HG03460 (cell line): Measurements from ENCODE around the gene FIGNL2.
"Not testable (repeated sequence)": the region's sequence is repeated elsewhere in the genome, so short reads cannot be mapped to it uniquely, and the experiment has no call there.

Experiments used
- ATAC-seq: cut with Tn5 transposase; IDR thresholded peaks from one replicate; pipeline ENCODE4 v1.9.1; 2021; ENCODE audit not compliant: unreplicated experiment

The FIGNL2 gene

GRCh38 chr12:51837286-51837685 is 11.2 kb downstream of the FIGNL2 start:
- no peak for ATAC-seq

- no peak for ATAC-seq
These were observed 11.7 kb downstream of the FIGNL2 start for GRCh38 chr12:51836827-51837173.

- ATAC-seq, result no peak
These were observed 12.3 kb downstream of the FIGNL2 start for GRCh38 chr12:51836041-51836826.

GRCh38 chr12:51834411-51834810 is 14.1 kb downstream of the FIGNL2 start:
- ATAC-seq, result no peak

- no peak for ATAC-seq
These were observed 14.9 kb downstream of the FIGNL2 start for GRCh38 chr12:51833448-51834227.

GRCh38 chr12:51832354-51833107 is 16.0 kb downstream of the FIGNL2 start:
- no peak for ATAC-seq

- ATAC-seq, result not testable (repeated sequence)
These were observed 16.7 kb downstream of the FIGNL2 start for GRCh38 chr12:51831817-51832216.

- ATAC-seq, result no peak
These were observed 18.9 kb downstream of the FIGNL2 start for GRCh38 chr12:51829641-51830040.

- ATAC-seq, result no peak
These were observed 19.5 kb downstream of the FIGNL2 start for GRCh38 chr12:51829011-51829481.

GRCh38 chr12:51827925-51828818 is 20.3 kb downstream of the FIGNL2 start:
- no peak for ATAC-seq

GRCh38 chr12:51826881-51827280 is 21.6 kb downstream of the FIGNL2 start:
- ATAC-seq, result no peak

- ATAC-seq, result no peak
These were observed 23.3 kb downstream of the FIGNL2 start for GRCh38 chr12:51825216-51825615.

- ATAC-seq, result no peak
These were observed 24.5 kb downstream of the FIGNL2 start for GRCh38 chr12:51823875-51824565.

- no peak for ATAC-seq
These were observed 25.6 kb downstream of the FIGNL2 start for GRCh38 chr12:51822956-51823355.

GRCh38 chr12:51822261-51822616 is 26.3 kb downstream of the FIGNL2 start:
- ATAC-seq, result no peak

- ATAC-seq, result no peak
These were observed 26.9 kb downstream of the FIGNL2 start for GRCh38 chr12:51821440-51822260.

- ATAC-seq, result no peak
These were observed 27.7 kb downstream of the FIGNL2 start for GRCh38 chr12:51820526-51821439.
